GM19455 (cell line): ENCODE measurements around the gene OR2T34.
"Not testable (repeated sequence)": the region's sequence is repeated elsewhere in the genome, so short reads cannot be mapped to it uniquely, and the experiment has no call there.

ENCODE experiments used
- ATAC-seq: cut with Tn5 transposase; IDR thresholded peaks from one replicate; pipeline ENCODE4 v1.9.1; 2021; ENCODE audit not compliant: unreplicated experiment

Gene OR2T34

GRCh38 chr1:248574657-248575056 is at the start of gene OR2T34:
TSS of gene OR2T34 (minus strand) at chr1:248574757. CDS start at chr1:248574757, 0 bp downstream.
- not testable (repeated sequence) for ATAC-seq

GRCh38 chr1:248622570-248623001 is 48.0 kb upstream of the OR2T34 start:
- ATAC-seq = peak; percentile 96

GRCh38 chr1:248621770-248622169 is 47.2 kb upstream of the OR2T34 start:
- no peak for ATAC-seq

- no peak for ATAC-seq
Measured at GRCh38 chr1:248618878-248619277, 44.3 kb upstream of the OR2T34 start.

- no peak for ATAC-seq
Measured at GRCh38 chr1:248618119-248618518, 43.6 kb upstream of the OR2T34 start.

- no peak for ATAC-seq
Measured at GRCh38 chr1:248613742-248614141, 39.2 kb upstream of the OR2T34 start.

GRCh38 chr1:248611883-248612414 is 37.4 kb upstream of the OR2T34 start:
- ATAC-seq = no peak

GRCh38 chr1:248610301-248610700 is 35.7 kb upstream of the OR2T34 start:
- no peak for ATAC-seq

- ATAC-seq = no peak
Measured at GRCh38 chr1:248599396-248599795, 24.8 kb upstream of the OR2T34 start.

GRCh38 chr1:248597589-248597988 is 23.0 kb upstream of the OR2T34 start, which contains the start of gene OR2T10:
TSS of gene OR2T10 (minus strand) at chr1:248597700. CDS start at chr1:248593768, 3,932 bp downstream.
- no peak for ATAC-seq

- ATAC-seq = no peak
Measured at GRCh38 chr1:248596615-248597014, 22.1 kb upstream of the OR2T34 start.

- no peak for ATAC-seq
Measured at GRCh38 chr1:248593226-248593625, 18.7 kb upstream of the OR2T34 start.

GRCh38 chr1:248592655-248593054 is 18.1 kb upstream of the OR2T34 start:
- ATAC-seq = no peak

GRCh38 chr1:248590055-248590454 is 15.5 kb upstream of the OR2T34 start:
- ATAC-seq = no peak

GRCh38 chr1:248589334-248589733 is 14.8 kb upstream of the OR2T34 start:
- no peak for ATAC-seq

GRCh38 chr1:248585266-248585665 is 10.7 kb upstream of the OR2T34 start:
- ATAC-seq = no peak

GRCh38 chr1:248576260-248576980 is 1.9 kb upstream of the OR2T34 start:
- no peak for ATAC-seq

GRCh38 chr1:248573856-248574255 is 701 bp downstream of the OR2T34 start:
- not testable (repeated sequence) for ATAC-seq

GRCh38 chr1:248572049-248572448 is 2.5 kb downstream of the OR2T34 start:
- peak; percentile 90 for ATAC-seq

GRCh38 chr1:248570811-248571210 is 3.7 kb downstream of the OR2T34 start:
- ATAC-seq = not testable (repeated sequence)

- ATAC-seq = not testable (repeated sequence)
Measured at GRCh38 chr1:248569049-248569448, 5.5 kb downstream of the OR2T34 start.

GRCh38 chr1:248565530-248566373 is 8.8 kb downstream of the OR2T34 start:
- peak; percentile 62 for ATAC-seq
